Neural cell (in vitro differentiated cells): ENCODE measurements around the gene KIZ.

ENCODE experiments used
- EP300 ChIP-seq: fragments of 450-650 bp; conservative IDR thresholded peaks from 2 replicates; pipeline ENCODE4 v1.6.1; 2014; ENCODE audit warnings: antibody characterized with exemption, mild to moderate bottlenecking, moderate library complexity; ENCODE audit not compliant: poor library complexity, severe bottlenecking
- EZH2 ChIP-seq: fragments of 200-600, 300-800 bp; shearing (Covaris generic), sonication (generic); IDR thresholded peaks from 2 replicates; pipeline ENCODE4 v1.6.1; 2014; ENCODE audit warnings: antibody characterized with exemption, low read length, borderline replicate concordance, mild to moderate bottlenecking; ENCODE audit not compliant: insufficient read depth, poor library complexity, severe bottlenecking
- MXI1 ChIP-seq: fragments of 450-650 bp; conservative IDR thresholded peaks from 2 replicates; pipeline ENCODE4 v1.6.1; 2014; ENCODE audit warnings: antibody characterized with exemption, mild to moderate bottlenecking; ENCODE audit not compliant: poor library complexity, severe bottlenecking
- POLR2AphosphoS5 ChIP-seq: IDR thresholded peaks from 2 replicates; pipeline ENCODE4 v1.6.1; 2012
- RAD21 ChIP-seq: fragments of 450-650 bp; conservative IDR thresholded peaks from 2 replicates; pipeline ENCODE4 v1.6.1; 2014; ENCODE audit warnings: antibody characterized with exemption, mild to moderate bottlenecking, moderate library complexity
- TF ChIP-seq, protein P1 (sequence below): fragments of 450-650 bp; IDR thresholded peaks from 2 replicates; pipeline ENCODE4 v1.5.1; 2014; ENCODE audit warnings: antibody characterized with exemption, mild to moderate bottlenecking, moderate library complexity; ENCODE audit not compliant: poor library complexity, severe bottlenecking

- peak; percentile 42 for TF ChIP-seq RAD21
- no peak for TF ChIP-seq EZH2
- TF ChIP-seq POLR2AphosphoS5, result no peak
- TF ChIP-seq MXI1, result peak; percentile 46
- TF ChIP-seq, protein P1, sequence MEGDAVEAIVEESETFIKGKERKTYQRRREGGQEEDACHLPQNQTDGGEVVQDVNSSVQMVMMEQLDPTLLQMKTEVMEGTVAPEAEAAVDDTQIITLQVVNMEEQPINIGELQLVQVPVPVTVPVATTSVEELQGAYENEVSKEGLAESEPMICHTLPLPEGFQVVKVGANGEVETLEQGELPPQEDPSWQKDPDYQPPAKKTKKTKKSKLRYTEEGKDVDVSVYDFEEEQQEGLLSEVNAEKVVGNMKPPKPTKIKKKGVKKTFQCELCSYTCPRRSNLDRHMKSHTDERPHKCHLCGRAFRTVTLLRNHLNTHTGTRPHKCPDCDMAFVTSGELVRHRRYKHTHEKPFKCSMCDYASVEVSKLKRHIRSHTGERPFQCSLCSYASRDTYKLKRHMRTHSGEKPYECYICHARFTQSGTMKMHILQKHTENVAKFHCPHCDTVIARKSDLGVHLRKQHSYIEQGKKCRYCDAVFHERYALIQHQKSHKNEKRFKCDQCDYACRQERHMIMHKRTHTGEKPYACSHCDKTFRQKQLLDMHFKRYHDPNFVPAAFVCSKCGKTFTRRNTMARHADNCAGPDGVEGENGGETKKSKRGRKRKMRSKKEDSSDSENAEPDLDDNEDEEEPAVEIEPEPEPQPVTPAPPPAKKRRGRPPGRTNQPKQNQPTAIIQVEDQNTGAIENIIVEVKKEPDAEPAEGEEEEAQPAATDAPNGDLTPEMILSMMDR, result peak; percentile 57
- TF ChIP-seq EP300, result no peak
Observed at GRCh38 chr20:21125849-21126580, at the start of gene KIZ.
